PFSK-1 (cell line): ENCODE results near the gene PFDN4.

Source experiments
- FOXP2 ChIP-seq: optimal IDR thresholded peaks from 2 replicates; pipeline ENCODE3; 2011; ENCODE audit warnings: borderline replicate concordance, control low read depth, inconsistent platforms; ENCODE audit not compliant: insufficient read depth; ENCODE audit errors: extremely low read length, extremely low read depth
- POLR2AphosphoS5 ChIP-seq: IDR thresholded peaks from 2 replicates; pipeline ENCODE4 v1.6.1; 2012; ENCODE audit warnings: low read depth, mild to moderate bottlenecking, control low read depth, low read length, moderate library complexity
- REST ChIP-seq, 2 experiments: IDR thresholded peaks; 2 replicates each; pipeline versions ENCODE4 v1.6.1 to v1.8.0; 2011 to 2012; ENCODE audit warnings: low read depth in 2 of 2, low read length in 2 of 2, control low read depth in 1 of 2, inconsistent platforms in 1 of 2, mild to moderate bottlenecking in 1 of 2, moderate library complexity in 1 of 2; ENCODE audit not compliant: insufficient read depth in 1 of 2
- SIN3A ChIP-seq: IDR thresholded peaks from 2 replicates; pipeline ENCODE4 v1.6.1; 2012; ENCODE audit warnings: mild to moderate bottlenecking, low read length, moderate library complexity, borderline replicate concordance; ENCODE audit not compliant: insufficient read depth
- TAF1 ChIP-seq: IDR thresholded peaks from 2 replicates; pipeline ENCODE4 v1.6.1; 2012; ENCODE audit warnings: low read length, control low read depth, borderline replicate concordance; ENCODE audit not compliant: insufficient read depth

The PFDN4 gene

GRCh38 chr20:54197621-54198604 lies 10.0 kb upstream of the PFDN4 start:
- TF ChIP-seq SIN3A (no peak), REST (IDR thresholded peaks at IDR 0.05; ENCODE audit: insufficient read depth in 1 of 2, low read depth in 2 of 2, low read length in 2 of 2) (no peak), POLR2AphosphoS5 (no peak), TAF1 (no peak), FOXP2 (no peak)

- no peak for TF ChIP-seq POLR2AphosphoS5
- TF ChIP-seq TAF1 = no peak
- TF ChIP-seq SIN3A = no peak
- TF ChIP-seq FOXP2 = no peak
- no peak for TF ChIP-seq REST (IDR thresholded peaks at IDR 0.05; ENCODE audit: insufficient read depth in 1 of 2, low read depth in 2 of 2, low read length in 2 of 2)
Observed at GRCh38 chr20:54199283-54199682, 8.6 kb upstream of the PFDN4 start.

GRCh38 chr20:54199721-54200176 lies 8.1 kb upstream of the PFDN4 start:
- TF ChIP-seq POLR2AphosphoS5 (no peak), FOXP2 (no peak), REST (IDR thresholded peaks at IDR 0.05; ENCODE audit: insufficient read depth in 1 of 2, low read depth in 2 of 2, low read length in 2 of 2) (no peak)

- TF ChIP-seq FOXP2 (no peak), REST (IDR thresholded peaks at IDR 0.05; ENCODE audit: insufficient read depth in 1 of 2, low read depth in 2 of 2, low read length in 2 of 2) (no peak), SIN3A (no peak), TAF1 (no peak), POLR2AphosphoS5 (no peak)
Observed at GRCh38 chr20:54200487-54201267, 7.2 kb upstream of the PFDN4 start.
